ENCODE results near the gene C15orf39.

- TF ChIP-seq CTCF (IDR thresholded peaks at IDR 0.05; ENCODE audit: insufficient read depth, low read length) (no peak), REST (IDR thresholded peaks at IDR 0.05; ENCODE audit: insufficient replicate concordance, low read depth) (no peak), POLR2AphosphoS5 (IDR thresholded peaks at IDR 0.05; ENCODE audit: low read depth) (no peak), GABPA (IDR thresholded peaks at IDR 0.05; ENCODE audit: low read depth) (no peak), SPI1 (IDR thresholded peaks at IDR 0.05; ENCODE audit: borderline replicate concordance, low read depth) (no peak)
These were observed 24.5 kb downstream of the C15orf39 start for GRCh38 chr15:75225951-75226732.

Data from HL-60 (cell line).